GM12873 (cell line): Measurements from ENCODE around the gene AVPR2.

Experiments
- CTCF ChIP-seq: IDR thresholded peaks from 2 replicates; pipeline ENCODE4 v1.5.1; 2012; ENCODE audit warnings: low read depth, mild to moderate bottlenecking, moderate library complexity, low read length, control low read depth; ENCODE audit not compliant: insufficient read depth; ENCODE audit errors: missing control alignments

The AVPR2 gene

GRCh38 chrX:153925739-153926551 lies 21.5 kb downstream of the AVPR2 start, which contains the start of gene ARHGAP4:
Gene ARHGAP4 (minus strand): TSS chrX:153926264. CDS start chrX:153926202, 62 bp downstream.
- TF ChIP-seq CTCF, result no peak

GRCh38 chrX:153926552-153926857 lies 22.0 kb downstream of the AVPR2 start:
- TF ChIP-seq CTCF, result no peak

- TF ChIP-seq CTCF, result peak; percentile 14
These were observed 22.6 kb downstream of the AVPR2 start for GRCh38 chrX:153926858-153927671.

- TF ChIP-seq CTCF, result no peak
These were observed 23.1 kb downstream of the AVPR2 start for GRCh38 chrX:153927672-153927921.

GRCh38 chrX:153927922-153928760 lies 23.7 kb downstream of the AVPR2 start:
- peak; percentile 3 for TF ChIP-seq CTCF

GRCh38 chrX:153928846-153929245 lies 24.4 kb downstream of the AVPR2 start:
- no peak for TF ChIP-seq CTCF

- TF ChIP-seq CTCF, result no peak
These were observed 25.1 kb downstream of the AVPR2 start for GRCh38 chrX:153929576-153929975.
